HG03139 (cell line): ENCODE data around the gene ELF2.
"Not testable (repeated sequence)": the region's sequence is repeated elsewhere in the genome, so short reads cannot be mapped to it uniquely, and the experiment has no call there.

Experiments used
- ATAC-seq: cut with Tn5 transposase; IDR thresholded peaks from one replicate; pipeline ENCODE4 v1.9.1; 2021; ENCODE audit not compliant: unreplicated experiment

ELF2 gene

GRCh38 chr4:139177049-139177868 is at the start of gene ELF2:
ELF2 (minus strand) TSS chr4:139177218; CDS start chr4:139137701, 39,517 bp downstream.
- peak; percentile 32 for ATAC-seq

- no peak for ATAC-seq
These were observed 46.8 kb upstream of the ELF2 start for GRCh38 chr4:139223682-139224317.

GRCh38 chr4:139222215-139222614 is 45.2 kb upstream of the ELF2 start:
- ATAC-seq = no peak

- ATAC-seq = no peak
These were observed 44.7 kb upstream of the ELF2 start for GRCh38 chr4:139221687-139222086.

- no peak for ATAC-seq
These were observed 42.5 kb upstream of the ELF2 start for GRCh38 chr4:139219450-139220055.

- peak; percentile 99 for ATAC-seq
These were observed 37.1 kb upstream of the ELF2 start for GRCh38 chr4:139214039-139214534.

- ATAC-seq = not testable (repeated sequence)
These were observed 36.6 kb upstream of the ELF2 start for GRCh38 chr4:139213633-139214032.

GRCh38 chr4:139212900-139213299 is 35.9 kb upstream of the ELF2 start:
- no peak for ATAC-seq

GRCh38 chr4:139210486-139210885 is 33.5 kb upstream of the ELF2 start:
- ATAC-seq = no peak

- ATAC-seq = no peak
These were observed 32.5 kb upstream of the ELF2 start for GRCh38 chr4:139209470-139210063.

- ATAC-seq = no peak
These were observed 31.5 kb upstream of the ELF2 start for GRCh38 chr4:139208404-139208945.

- no peak for ATAC-seq
These were observed 30.9 kb upstream of the ELF2 start for GRCh38 chr4:139207873-139208403.

GRCh38 chr4:139207247-139207646 is 30.2 kb upstream of the ELF2 start:
- ATAC-seq = no peak

- no peak for ATAC-seq
These were observed 26.0 kb upstream of the ELF2 start for GRCh38 chr4:139202991-139203390.

GRCh38 chr4:139200506-139200905 is 23.5 kb upstream of the ELF2 start:
- no peak for ATAC-seq

- ATAC-seq = no peak
These were observed 23.1 kb upstream of the ELF2 start for GRCh38 chr4:139200102-139200501.

- not testable (repeated sequence) for ATAC-seq
These were observed 20.2 kb upstream of the ELF2 start for GRCh38 chr4:139197214-139197613.

- no peak for ATAC-seq
These were observed 19.4 kb upstream of the ELF2 start for GRCh38 chr4:139196462-139196861.

GRCh38 chr4:139191373-139191772 is 14.4 kb upstream of the ELF2 start:
- no peak for ATAC-seq

- no peak for ATAC-seq
These were observed 13.0 kb upstream of the ELF2 start for GRCh38 chr4:139189972-139190371.

GRCh38 chr4:139189417-139189749 is 12.4 kb upstream of the ELF2 start:
- ATAC-seq = no peak
